Measurements from ENCODE around the gene CELF5. TPM values are rescaled to one million over a fixed set of nuclear protein-coding genes. Genes with fewer than 3 reads are reported as not detected.
A peak's percentile ranks its signal among the peaks of the same experiment; 100 is the strongest.

Gene CELF5
- total RNA-seq, 2 donors from 2014 or later: 0.42 to 0.57 TPM

GRCh38 chr19:3269916-3270671 is 45.6 kb downstream of the CELF5 start:
- Mint-ChIP-seq H3K4me3 (no peak overlapping the region), H3K27me3 (peaks cover 44% of the 10 kb centered on the region), H3K27ac (no peak overlapping the region), H3K4me1 (peaks cover 11% of the 10 kb centered on the region), H3K36me3 (ENCODE audit: low read depth) (peaks cover 2% of the 10 kb centered on the region)
- ATAC-seq: no peak
- H3K9me3 ChIP-seq (ENCODE audit: control insufficient read depth, low read length, poor library complexity, severe bottlenecking): no peaks in the 10 kb centered on the region
- DNase-seq: no peak

- Mint-ChIP-seq H3K4me1 (peaks cover 16% of the 10 kb centered on the region), H3K36me3 (ENCODE audit: low read depth) (peaks cover 2% of the 10 kb centered on the region), H3K27ac (no peak overlapping the region), H3K4me3 (no peak overlapping the region), H3K27me3 (peaks cover 43% of the 10 kb centered on the region)
- ATAC-seq: no peak
- DNase-seq: no peak
- H3K9me3 ChIP-seq (ENCODE audit: control insufficient read depth, low read length, poor library complexity, severe bottlenecking): no peaks in the 10 kb centered on the region
These were observed 46.4 kb downstream of the CELF5 start for GRCh38 chr19:3270902-3271301.

DNA sequence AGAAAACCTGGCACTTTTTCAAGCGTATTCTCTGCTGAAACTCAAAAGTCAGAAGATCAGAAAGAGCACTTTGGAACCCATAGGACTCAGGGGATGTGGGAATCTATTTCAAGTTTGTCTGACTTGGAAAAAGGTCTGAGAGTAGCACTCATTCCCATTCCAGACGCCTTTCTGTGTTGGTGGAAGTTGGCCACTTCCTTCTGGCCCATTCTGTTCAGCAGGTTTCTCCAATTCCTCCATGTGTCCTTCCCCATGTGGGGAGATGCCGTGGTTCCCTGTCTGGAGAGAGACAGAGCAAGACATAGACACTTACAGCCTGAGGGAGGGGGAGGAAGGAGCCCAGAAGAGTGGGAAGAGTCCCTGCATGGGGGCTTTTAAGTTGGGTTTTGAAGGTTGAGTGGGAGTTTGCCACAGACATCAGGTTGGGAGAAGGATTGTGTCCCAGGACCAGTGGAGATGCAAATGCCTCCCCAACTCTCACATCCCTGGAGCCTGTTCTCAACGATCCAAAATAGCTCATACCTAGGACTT is 48.0 kb downstream of the CELF5 start:
- Mint-ChIP-seq H3K27ac (no peak overlapping the region), H3K36me3 (ENCODE audit: low read depth) (no peaks in the 10 kb centered on the region), H3K4me3 (no peak overlapping the region), H3K4me1 (peaks cover 21% of the 10 kb centered on the region), H3K27me3 (peaks cover 35% of the 10 kb centered on the region)
- H3K9me3 ChIP-seq (ENCODE audit: control insufficient read depth, low read length, poor library complexity, severe bottlenecking): no peaks in the 10 kb centered on the region
- DNase-seq (no peak), ATAC-seq (no peak)

DNA sequence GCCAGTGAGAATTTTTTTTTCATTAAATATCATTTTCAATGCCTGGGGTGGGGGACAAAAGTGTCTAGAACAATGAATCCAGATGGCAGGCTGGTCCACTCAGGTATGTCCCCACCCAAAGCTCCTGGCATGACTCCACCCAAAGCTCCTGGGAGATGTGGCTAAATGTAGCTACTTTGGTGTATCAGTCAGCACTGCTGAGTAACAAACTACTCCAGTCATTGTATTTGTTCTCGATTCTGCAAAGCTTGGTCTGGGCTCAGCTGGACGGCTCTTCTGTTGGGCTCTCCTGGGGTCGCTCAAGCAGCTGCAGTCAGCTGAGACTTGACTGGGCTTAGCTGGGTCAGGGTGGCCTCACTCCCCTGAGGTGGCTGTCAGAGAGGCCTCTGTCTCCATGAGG is 48.5 kb downstream of the CELF5 start:
- no peaks in the 10 kb centered on the region for H3K9me3 ChIP-seq (ENCODE audit: control insufficient read depth, low read length, poor library complexity, severe bottlenecking)
- Mint-ChIP-seq H3K4me3 (no peak overlapping the region), H3K4me1 (peaks cover 21% of the 10 kb centered on the region), H3K36me3 (ENCODE audit: low read depth) (no peaks in the 10 kb centered on the region), H3K27me3 (peaks cover 30% of the 10 kb centered on the region), H3K27ac (no peak overlapping the region)
- ATAC-seq: no peak
- DNase-seq: no peak

DNA sequence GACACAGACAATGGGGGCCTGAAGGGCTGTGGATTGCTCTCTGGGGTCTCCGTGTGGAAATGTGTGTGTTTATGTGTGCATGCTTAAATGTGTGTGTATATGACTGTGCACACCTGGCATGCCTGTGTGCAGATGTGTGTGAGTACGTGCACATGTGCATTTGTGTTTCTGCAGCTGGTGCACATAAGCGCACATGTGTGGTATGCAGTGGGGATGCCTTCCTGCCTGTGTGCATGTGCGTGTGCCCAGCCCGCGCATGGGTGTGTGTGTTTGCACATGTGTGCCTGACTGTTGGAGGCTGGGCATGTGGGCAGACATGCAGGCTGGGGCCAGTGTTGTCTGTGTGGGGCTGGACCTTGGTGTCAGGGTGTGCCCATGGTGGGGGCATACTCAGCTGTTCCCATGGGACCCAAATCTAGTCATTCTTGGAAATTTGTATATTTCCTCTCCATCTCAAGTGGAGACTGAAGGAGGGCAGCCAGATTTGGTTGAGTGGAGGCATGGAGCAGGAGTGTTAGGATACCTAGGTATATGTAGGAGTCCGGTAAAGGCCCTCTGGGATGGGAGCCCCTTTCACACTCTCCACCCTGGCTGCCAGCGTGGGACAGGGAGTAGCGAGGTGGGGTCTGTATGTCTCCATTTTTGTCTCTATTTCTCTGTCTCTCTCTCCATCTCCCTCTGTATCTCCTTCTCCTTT is 49.9 kb downstream of the CELF5 start:
- Mint-ChIP-seq H3K27ac (no peak overlapping the region), H3K4me1 (peaks cover 25% of the 10 kb centered on the region), H3K4me3 (peak overlapping the region; percentile 91), H3K27me3 (peaks cover 16% of the 10 kb centered on the region), H3K36me3 (ENCODE audit: low read depth) (peaks cover 2% of the 10 kb centered on the region)
- no peaks in the 10 kb centered on the region for H3K9me3 ChIP-seq (ENCODE audit: control insufficient read depth, low read length, poor library complexity, severe bottlenecking)
- ATAC-seq: no peak
- DNase-seq: no peak

GRCh38 chr19:3274942-3275582 is 50.6 kb downstream of the CELF5 start:
- Mint-ChIP-seq H3K36me3 (ENCODE audit: low read depth) (peaks cover 2% of the 10 kb centered on the region), H3K27me3 (peaks cover 9% of the 10 kb centered on the region), H3K27ac (peak overlapping the region; percentile 78), H3K4me3 (peak overlapping the region; percentile 91), H3K4me1 (peaks cover 21% of the 10 kb centered on the region)
- ATAC-seq: peak; percentile 24
- no peak for DNase-seq
- H3K9me3 ChIP-seq (ENCODE audit: control insufficient read depth, low read length, poor library complexity, severe bottlenecking): no peaks in the 10 kb centered on the region

DNA sequence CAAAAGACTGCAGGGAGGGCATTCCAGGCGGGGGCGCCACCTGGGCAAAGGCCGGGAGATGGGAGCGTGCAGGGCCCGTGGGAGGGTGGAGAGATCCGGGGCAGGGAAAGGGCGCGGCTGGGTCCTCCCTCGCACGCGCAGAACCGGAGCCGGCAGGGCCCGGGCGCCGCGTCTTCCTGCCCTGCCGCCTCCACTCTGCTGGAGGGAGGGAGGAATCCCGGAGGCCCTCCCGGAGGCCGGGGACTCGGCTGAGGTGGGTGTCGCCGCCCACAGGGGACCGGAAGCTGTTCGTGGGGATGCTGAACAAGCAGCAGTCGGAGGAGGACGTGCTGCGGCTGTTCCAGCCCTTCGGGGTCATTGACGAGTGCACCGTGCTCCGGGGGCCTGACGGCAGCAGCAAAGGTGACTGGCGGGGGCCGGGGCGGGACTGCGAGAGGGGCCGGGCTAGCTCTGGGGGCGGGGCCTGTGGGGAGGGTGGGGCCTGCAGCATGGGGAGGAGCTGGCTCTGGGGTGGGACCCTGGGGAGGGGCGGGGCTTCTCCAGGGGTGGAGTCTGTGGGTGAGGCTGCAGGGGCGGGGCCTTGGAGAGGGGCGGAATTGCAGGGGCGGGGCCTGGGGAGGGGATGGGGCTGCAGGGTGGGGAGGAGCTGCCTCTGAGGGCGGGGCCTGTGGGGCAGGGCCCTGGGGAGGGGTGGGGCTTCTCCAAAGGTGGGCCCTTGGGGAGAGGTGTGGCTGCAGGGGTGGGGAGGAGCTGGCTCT is 51.3 kb downstream of the CELF5 start:
- Mint-ChIP-seq H3K4me3 (peak overlapping the region; percentile 91), H3K36me3 (ENCODE audit: low read depth) (peaks cover 2% of the 10 kb centered on the region), H3K27ac (peak overlapping the region; percentile 78), H3K4me1 (peaks cover 21% of the 10 kb centered on the region), H3K27me3 (peaks cover 8% of the 10 kb centered on the region)
- no peaks in the 10 kb centered on the region for H3K9me3 ChIP-seq (ENCODE audit: control insufficient read depth, low read length, poor library complexity, severe bottlenecking)
- peak; percentile 83 to 94 (median 90) for DNase-seq
- peak; percentile 81 for ATAC-seq

- ATAC-seq (peak; percentile 44), DNase-seq (peak; percentile 28 to 57 (median 39))
- no peaks in the 10 kb centered on the region for H3K9me3 ChIP-seq (ENCODE audit: control insufficient read depth, low read length, poor library complexity, severe bottlenecking)
- Mint-ChIP-seq H3K4me1 (peaks cover 23% of the 10 kb centered on the region), H3K36me3 (ENCODE audit: low read depth) (peaks cover 2% of the 10 kb centered on the region), H3K27me3 (peaks cover 9% of the 10 kb centered on the region), H3K4me3 (peak overlapping the region; percentile 91), H3K27ac (no peak overlapping the region)
These were observed 51.9 kb downstream of the CELF5 start for GRCh38 chr19:3276341-3276799.

- H3K27ac Mint-ChIP-seq: no peak overlapping the region
These were observed 53.2 kb downstream of the CELF5 start for GRCh38 chr19:3277649-3278048.

GRCh38 chr19:3278294-3278693 is 53.8 kb downstream of the CELF5 start:
- peaks cover 2% of the 10 kb centered on the region for H3K36me3 Mint-ChIP-seq (ENCODE audit: low read depth)
- H3K4me1 Mint-ChIP-seq: peaks cover 23% of the 10 kb centered on the region
- no peaks in the 10 kb centered on the region for H3K9me3 ChIP-seq (ENCODE audit: control insufficient read depth, low read length, poor library complexity, severe bottlenecking)
- no peak overlapping the region for H3K27ac Mint-ChIP-seq
- peak overlapping the region; percentile 28 for H3K4me3 Mint-ChIP-seq
- ATAC-seq (no peak), DNase-seq (no peak)
- H3K27me3 Mint-ChIP-seq: peaks cover 12% of the 10 kb centered on the region

More at GRCh38 chr19:3277649-3278048, 53.2 kb downstream of the CELF5 start:
- DNase-seq: no peak
- Mint-ChIP-seq H3K4me1 (peaks cover 23% of the 10 kb centered on the region), H3K36me3 (ENCODE audit: low read depth) (peaks cover 2% of the 10 kb centered on the region), H3K4me3 (peak overlapping the region; percentile 76), H3K27me3 (peaks cover 12% of the 10 kb centered on the region)
- ATAC-seq: no peak
- no peaks in the 10 kb centered on the region for H3K9me3 ChIP-seq (ENCODE audit: control insufficient read depth, low read length, poor library complexity, severe bottlenecking)

- no peak for ATAC-seq
- H3K9me3 ChIP-seq (ENCODE audit: control insufficient read depth, low read length, poor library complexity, severe bottlenecking): no peaks in the 10 kb centered on the region
- DNase-seq: no peak
- H3K27ac Mint-ChIP-seq: no peak overlapping the region
- peaks cover 23% of the 10 kb centered on the region for H3K4me1 Mint-ChIP-seq
- peaks cover 12% of the 10 kb centered on the region for H3K27me3 Mint-ChIP-seq
- no peak overlapping the region for H3K4me3 Mint-ChIP-seq
- peaks cover 2% of the 10 kb centered on the region for H3K36me3 Mint-ChIP-seq (ENCODE audit: low read depth)
These were observed 54.3 kb downstream of the CELF5 start for GRCh38 chr19:3278749-3279148.

DNA sequence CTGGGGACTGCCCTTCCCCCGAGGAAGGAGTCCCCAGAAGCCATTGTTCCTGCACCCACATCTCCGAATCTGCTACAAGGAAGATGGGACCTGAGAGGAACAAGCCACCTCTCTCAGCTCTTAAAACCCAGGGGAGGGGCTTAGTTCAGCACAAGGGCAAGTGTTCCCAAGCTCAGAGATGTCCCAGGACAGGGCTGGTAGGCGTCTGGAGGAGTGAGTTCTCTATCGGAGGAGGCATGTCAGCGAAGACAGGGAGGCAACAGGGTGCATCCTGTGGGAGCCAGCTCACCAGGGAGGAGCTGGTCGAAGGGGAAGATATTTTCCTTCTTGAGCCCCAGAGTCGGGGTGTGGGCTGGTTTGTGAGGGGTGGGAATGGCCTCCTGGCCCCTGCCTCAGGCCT is 54.8 kb downstream of the CELF5 start:
- DNase-seq (no peak), ATAC-seq (no peak)
- no peaks in the 10 kb centered on the region for H3K9me3 ChIP-seq (ENCODE audit: control insufficient read depth, low read length, poor library complexity, severe bottlenecking)
- Mint-ChIP-seq H3K27ac (no peak overlapping the region), H3K4me3 (no peak overlapping the region), H3K4me1 (peaks cover 26% of the 10 kb centered on the region), H3K36me3 (ENCODE audit: low read depth) (peaks cover 2% of the 10 kb centered on the region), H3K27me3 (peaks cover 12% of the 10 kb centered on the region)
